Measurements from ENCODE around the gene MYORG. TPM values are rescaled to one million over a fixed set of nuclear protein-coding genes. Genes with fewer than 3 reads are reported as not detected.
A peak's percentile ranks its signal among the peaks of the same experiment; 100 is the strongest.

Gene MYORG
- total RNA-seq, 5 donors from 2014 or later (not counting 1 experiment from before 2014, with no cell fraction given): 0.72 to 2.3 (median 1.6) TPM

GRCh38 chr9:34328500-34328986, 48.2 kb downstream of the MYORG start:
- ATAC-seq (replicated peaks in 1 of 4): no peak
- Mint-ChIP-seq H3K36me3 (no peaks in the 10 kb centered on the region), H3K27ac (peak overlapping the region; percentile 92 to 93), H3K4me1 (peaks cover 27 to 40% (median 39%) of the 10 kb centered on the region in 3 donors), H3K4me3 (peak overlapping the region; percentile 93 to 98 (median 93)), H3K9me3 (no peaks in the 10 kb centered on the region), H3K27me3 (no peaks in the 10 kb centered on the region)
- Histone ChIP-seq H3K27ac (ENCODE audit: low read length) (peak overlapping the region; percentile 62), H3K36me3 (ENCODE audit: control insufficient read depth in 2 of 2, extremely low read depth in 1 of 2, insufficient read depth in 1 of 2, low read length in 1 of 2) (no peaks in the 10 kb centered on the region), H3K9me3 (no peaks in the 10 kb centered on the region), H3K4me1 (ENCODE audit: control insufficient read depth in 1 of 2, extremely low read depth in 1 of 2, insufficient read depth in 2 of 2, low read length in 2 of 2) (peaks cover 9 to 15% of the 10 kb centered on the region in 2 experiments), H3K4me3 (ENCODE audit: control insufficient read depth in 1 of 2, extremely low read depth in 1 of 2, low read length in 1 of 2) (peak overlapping the region; percentile 64 to 84), H3K27me3 (replicated peaks in 1 of 2; ENCODE audit: control insufficient read depth in 2 of 2, extremely low read depth in 1 of 2, insufficient read depth in 2 of 2, low read length in 1 of 2) (no peaks in the 10 kb centered on the region)
- ChIA-PET CTCF (interaction anchor here in 1 of 2 donors (1.7 kb wide), 1 partner anchor 48 kb away, joined by 5 read pairs; the partner anchor contains the start of gene MYORG), POLR2A (interaction anchor here (0.5 to 1.0 kb wide), 2 partner anchors 148 to 337 kb away, joined by 3 to 7 read pairs; no protein-coding TSS in a partner anchor)
- WGBS (ENCODE audit: insufficient coverage): 1% methylated on average over 7 of the region's 11 CpGs
- DNase-seq: no peak

GRCh38 chr9:34326690-34327089, 50.0 kb downstream of the MYORG start:
- Histone ChIP-seq H3K4me1 (ENCODE audit: control insufficient read depth in 1 of 2, extremely low read depth in 1 of 2, insufficient read depth in 2 of 2, low read length in 2 of 2) (peaks cover 9 to 15% of the 10 kb centered on the region in 2 experiments), H3K27me3 (replicated peaks in 1 of 2; ENCODE audit: control insufficient read depth in 2 of 2, extremely low read depth in 1 of 2, insufficient read depth in 2 of 2, low read length in 1 of 2) (no peaks in the 10 kb centered on the region), H3K9me3 (no peaks in the 10 kb centered on the region), H3K36me3 (ENCODE audit: control insufficient read depth in 2 of 2, extremely low read depth in 1 of 2, insufficient read depth in 1 of 2, low read length in 1 of 2) (no peaks in the 10 kb centered on the region), H3K27ac (ENCODE audit: low read length) (no peak overlapping the region), H3K4me3 (ENCODE audit: control insufficient read depth in 1 of 2, extremely low read depth in 1 of 2, low read length in 1 of 2) (no peak overlapping the region)
- WGBS (ENCODE audit: insufficient coverage): 60% methylated on average over 1 of the region's 1 CpG
- Mint-ChIP-seq H3K4me1 (peaks cover 21 to 32% (median 29%) of the 10 kb centered on the region in 3 donors), H3K4me3 (no peak overlapping the region), H3K9me3 (no peaks in the 10 kb centered on the region), H3K27ac (no peak overlapping the region), H3K27me3 (no peaks in the 10 kb centered on the region), H3K36me3 (no peaks in the 10 kb centered on the region)
- ChIA-PET POLR2A (no interaction called here), CTCF (no interaction called here)
- no peak for ATAC-seq (replicated peaks in 1 of 4)
- DNase-seq: no peak

GRCh38 chr9:34322899-34323591, 53.7 kb downstream of the MYORG start:
- CTCF ChIA-PET: interaction anchor here in 1 of 2 donors (0.6 kb wide), 1 partner anchor 270 kb away, joined by 5 read pairs; no protein-coding TSS in a partner anchor
- H3K9me3 Mint-ChIP-seq: no peaks in the 10 kb centered on the region
- Histone ChIP-seq H3K4me3 (ENCODE audit: control insufficient read depth in 1 of 2, extremely low read depth in 1 of 2, low read length in 1 of 2) (no peak overlapping the region), H3K27me3 (replicated peaks in 1 of 2; ENCODE audit: control insufficient read depth in 2 of 2, extremely low read depth in 1 of 2, insufficient read depth in 2 of 2, low read length in 1 of 2) (no peaks in the 10 kb centered on the region), H3K9me3 (no peaks in the 10 kb centered on the region), H3K36me3 (ENCODE audit: control insufficient read depth in 2 of 2, extremely low read depth in 1 of 2, insufficient read depth in 1 of 2, low read length in 1 of 2) (no peaks in the 10 kb centered on the region), H3K4me1 (ENCODE audit: control insufficient read depth in 1 of 2, extremely low read depth in 1 of 2, insufficient read depth in 2 of 2, low read length in 2 of 2) (no peaks in the 10 kb centered on the region), H3K27ac (ENCODE audit: low read length) (no peak overlapping the region)
- DNase-seq (no peak), ATAC-seq (replicated peaks in 1 of 4) (no peak)
- H3K4me1 Mint-ChIP-seq: peaks cover 0 to 3% (median under 1%) of the 10 kb centered on the region in 3 donors
- POLR2A ChIA-PET: no interaction called here
- H3K27me3 Mint-ChIP-seq: no peaks in the 10 kb centered on the region
- H3K4me3 Mint-ChIP-seq: no peak overlapping the region
- H3K36me3 Mint-ChIP-seq: no peaks in the 10 kb centered on the region
- WGBS (ENCODE audit: insufficient coverage): 88% methylated on average over 1 of the region's 2 CpGs
- H3K27ac Mint-ChIP-seq: no peak overlapping the region

GRCh38 chr9:34321451-34321850, 55.2 kb downstream of the MYORG start:
- Mint-ChIP-seq H3K4me3 (no peak overlapping the region), H3K9me3 (no peaks in the 10 kb centered on the region), H3K36me3 (no peaks in the 10 kb centered on the region), H3K4me1 (no peaks in the 10 kb centered on the region), H3K27ac (no peak overlapping the region), H3K27me3 (no peaks in the 10 kb centered on the region)
- no peaks in the 10 kb centered on the region for H3K36me3 ChIP-seq (ENCODE audit: control insufficient read depth in 2 of 2, extremely low read depth in 1 of 2, insufficient read depth in 1 of 2, low read length in 1 of 2)
- H3K27ac ChIP-seq (ENCODE audit: low read length): no peak overlapping the region
- ChIA-PET POLR2A (no interaction called here), CTCF (interaction anchor here in 1 of 2 donors (0.6 kb wide), 1 partner anchor 435 kb away, joined by 3 read pairs; no protein-coding TSS in a partner anchor)
- no peaks in the 10 kb centered on the region for H3K27me3 ChIP-seq (replicated peaks in 1 of 2; ENCODE audit: control insufficient read depth in 2 of 2, extremely low read depth in 1 of 2, insufficient read depth in 2 of 2, low read length in 1 of 2)
- no peaks in the 10 kb centered on the region for H3K9me3 ChIP-seq
- 100% methylated on average over 1 of the region's 7 CpGs for WGBS (ENCODE audit: insufficient coverage)
- ATAC-seq (replicated peaks in 1 of 4) (no peak), DNase-seq (no peak)
- H3K4me1 ChIP-seq (ENCODE audit: control insufficient read depth in 1 of 2, extremely low read depth in 1 of 2, insufficient read depth in 2 of 2, low read length in 2 of 2): no peaks in the 10 kb centered on the region
- no peak overlapping the region for H3K4me3 ChIP-seq (ENCODE audit: control insufficient read depth in 1 of 2, extremely low read depth in 1 of 2, low read length in 1 of 2)

- 98% methylated on average over 43 of the region's 44 CpGs for WGBS (ENCODE audit: insufficient coverage)
- ChIA-PET POLR2A (no interaction called here), CTCF (no interaction called here)
- Histone ChIP-seq H3K36me3 (ENCODE audit: control insufficient read depth in 2 of 2, extremely low read depth in 1 of 2, insufficient read depth in 1 of 2, low read length in 1 of 2) (no peaks in the 10 kb centered on the region), H3K4me3 (ENCODE audit: control insufficient read depth in 1 of 2, extremely low read depth in 1 of 2, low read length in 1 of 2) (no peak overlapping the region), H3K9me3 (no peaks in the 10 kb centered on the region), H3K27ac (ENCODE audit: low read length) (no peak overlapping the region), H3K4me1 (ENCODE audit: control insufficient read depth in 1 of 2, extremely low read depth in 1 of 2, insufficient read depth in 2 of 2, low read length in 2 of 2) (no peaks in the 10 kb centered on the region), H3K27me3 (replicated peaks in 1 of 2; ENCODE audit: control insufficient read depth in 2 of 2, extremely low read depth in 1 of 2, insufficient read depth in 2 of 2, low read length in 1 of 2) (no peaks in the 10 kb centered on the region)
- H3K27me3 Mint-ChIP-seq: no peaks in the 10 kb centered on the region
- DNase-seq (no peak), ATAC-seq (replicated peaks in 1 of 4) (no peak)
- H3K36me3 Mint-ChIP-seq: no peaks in the 10 kb centered on the region
- H3K27ac Mint-ChIP-seq: no peak overlapping the region
- H3K4me1 Mint-ChIP-seq: no peaks in the 10 kb centered on the region
- no peaks in the 10 kb centered on the region for H3K9me3 Mint-ChIP-seq
- no peak overlapping the region for H3K4me3 Mint-ChIP-seq
Measured at GRCh38 chr9:34318163-34318790, 58.4 kb downstream of the MYORG start.

- ATAC-seq (replicated peaks in 1 of 4) (no peak), DNase-seq (no peak)
- Mint-ChIP-seq H3K36me3 (no peaks in the 10 kb centered on the region), H3K27ac (no peak overlapping the region), H3K27me3 (no peaks in the 10 kb centered on the region), H3K9me3 (no peaks in the 10 kb centered on the region), H3K4me1 (no peaks in the 10 kb centered on the region), H3K4me3 (no peak overlapping the region)
- Histone ChIP-seq H3K36me3 (ENCODE audit: control insufficient read depth in 2 of 2, extremely low read depth in 1 of 2, insufficient read depth in 1 of 2, low read length in 1 of 2) (no peaks in the 10 kb centered on the region), H3K4me3 (ENCODE audit: control insufficient read depth in 1 of 2, extremely low read depth in 1 of 2, low read length in 1 of 2) (no peak overlapping the region), H3K4me1 (ENCODE audit: control insufficient read depth in 1 of 2, extremely low read depth in 1 of 2, insufficient read depth in 2 of 2, low read length in 2 of 2) (no peaks in the 10 kb centered on the region), H3K9me3 (no peaks in the 10 kb centered on the region), H3K27ac (ENCODE audit: low read length) (no peak overlapping the region), H3K27me3 (replicated peaks in 1 of 2; ENCODE audit: control insufficient read depth in 2 of 2, extremely low read depth in 1 of 2, insufficient read depth in 2 of 2, low read length in 1 of 2) (no peaks in the 10 kb centered on the region)
- no CpG with 5 or more reads among the region's 2 CpGs for WGBS (ENCODE audit: insufficient coverage)
- ChIA-PET POLR2A (no interaction called here), CTCF (no interaction called here)
Measured at GRCh38 chr9:34317436-34317835, 59.3 kb downstream of the MYORG start.

All from T-cell (primary cell).